NOMO-1 treated with dmso at 0.1 percent for 144 hours (cell line): ENCODE results near the gene HDAC4.

Experiments used
- DNase-seq: peaks from one replicate; lab custom pipeline; 2025; ENCODE audit not compliant: unreplicated experiment; lab: John Stamatoyannopoulos, UW

Gene HDAC4

DNA sequence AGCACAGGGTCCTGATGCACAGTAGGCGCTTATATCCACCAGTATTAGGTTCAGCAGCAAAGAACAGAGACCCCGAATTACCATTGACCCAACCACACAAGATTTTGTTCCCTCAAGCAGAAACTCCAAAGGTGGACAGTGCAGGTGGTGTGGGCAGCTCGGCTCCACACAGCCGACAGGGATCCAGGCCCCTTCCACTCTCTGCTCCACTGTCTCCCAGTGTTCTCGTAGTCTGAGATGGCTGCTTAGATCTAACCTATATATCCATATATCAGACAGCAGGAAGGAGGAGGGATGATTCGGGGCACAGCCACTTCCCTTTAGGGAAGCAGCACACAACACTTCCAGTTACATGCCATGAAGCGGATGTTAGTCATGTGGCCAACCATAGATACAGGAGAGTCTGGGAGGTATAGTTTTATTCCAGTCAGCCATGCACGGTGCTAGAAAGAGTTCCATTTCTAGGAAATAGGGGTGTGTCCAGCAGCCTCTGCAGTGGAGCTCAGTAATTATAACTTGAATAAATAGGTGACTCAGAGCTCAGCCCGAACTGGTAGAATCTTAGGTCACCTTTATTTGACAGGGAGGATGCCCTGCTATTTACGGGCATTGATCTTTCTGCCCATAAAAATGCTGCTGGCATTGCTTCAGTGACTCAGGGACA lies 394.1 kb downstream of the HDAC4 start:
- DNase-seq, result no peak

DNA sequence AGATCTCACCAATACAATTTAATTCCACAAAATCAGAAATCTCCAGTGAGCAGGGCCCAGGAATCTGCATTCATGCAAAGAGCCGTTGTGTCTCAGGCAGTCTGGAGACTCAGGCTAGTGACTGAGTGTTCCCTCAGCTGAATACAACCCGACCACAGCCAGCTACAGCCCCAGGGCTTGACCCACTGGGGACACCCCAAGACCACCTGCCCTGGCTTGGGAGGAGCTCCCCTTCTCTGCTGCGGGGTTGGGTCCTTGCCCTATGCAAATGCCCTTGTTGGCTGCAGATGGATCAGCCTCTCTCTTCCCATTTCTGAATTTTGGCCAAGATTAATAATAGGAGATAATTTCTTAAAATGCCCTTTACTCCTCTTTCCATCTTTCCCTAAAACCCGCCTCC lies 395.2 kb downstream of the HDAC4 start:
- DNase-seq, result no peak

DNA sequence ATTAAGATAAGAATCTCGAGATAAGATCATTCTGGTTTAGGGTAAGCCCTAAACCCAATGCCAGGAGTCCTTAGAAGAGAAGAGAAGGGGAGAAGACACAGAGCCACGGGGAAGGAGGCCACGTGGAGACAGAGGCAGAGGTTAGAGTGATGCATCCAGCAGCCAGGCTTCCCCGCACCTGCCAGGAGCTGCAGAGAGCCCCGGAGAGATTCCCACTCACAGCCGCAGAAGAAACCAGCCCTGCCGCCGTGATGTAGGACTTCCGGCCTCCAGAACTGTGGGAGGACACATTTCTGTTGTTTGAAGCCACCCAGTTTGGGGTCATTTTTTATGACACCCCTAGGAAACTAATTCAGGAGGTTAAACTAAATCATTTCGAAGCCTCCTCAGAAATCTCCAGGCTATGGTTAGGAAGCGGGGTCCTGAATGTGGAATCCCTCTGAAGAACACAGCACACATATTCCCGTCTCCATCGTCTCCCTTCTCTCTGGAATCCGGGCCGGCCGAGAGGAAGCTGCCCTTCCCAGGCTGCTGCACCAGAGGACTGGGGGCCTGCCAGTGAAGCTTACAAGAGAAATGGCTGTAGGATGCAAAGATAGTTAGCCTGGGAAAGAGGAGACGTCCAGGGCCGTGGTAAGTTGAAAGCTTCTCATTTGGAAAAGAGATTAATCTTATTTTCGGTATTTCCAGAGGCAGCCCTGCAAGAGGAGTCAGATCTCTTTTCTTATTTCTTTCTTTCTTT lies 396.4 kb downstream of the HDAC4 start:
- no peak for DNase-seq

DNA sequence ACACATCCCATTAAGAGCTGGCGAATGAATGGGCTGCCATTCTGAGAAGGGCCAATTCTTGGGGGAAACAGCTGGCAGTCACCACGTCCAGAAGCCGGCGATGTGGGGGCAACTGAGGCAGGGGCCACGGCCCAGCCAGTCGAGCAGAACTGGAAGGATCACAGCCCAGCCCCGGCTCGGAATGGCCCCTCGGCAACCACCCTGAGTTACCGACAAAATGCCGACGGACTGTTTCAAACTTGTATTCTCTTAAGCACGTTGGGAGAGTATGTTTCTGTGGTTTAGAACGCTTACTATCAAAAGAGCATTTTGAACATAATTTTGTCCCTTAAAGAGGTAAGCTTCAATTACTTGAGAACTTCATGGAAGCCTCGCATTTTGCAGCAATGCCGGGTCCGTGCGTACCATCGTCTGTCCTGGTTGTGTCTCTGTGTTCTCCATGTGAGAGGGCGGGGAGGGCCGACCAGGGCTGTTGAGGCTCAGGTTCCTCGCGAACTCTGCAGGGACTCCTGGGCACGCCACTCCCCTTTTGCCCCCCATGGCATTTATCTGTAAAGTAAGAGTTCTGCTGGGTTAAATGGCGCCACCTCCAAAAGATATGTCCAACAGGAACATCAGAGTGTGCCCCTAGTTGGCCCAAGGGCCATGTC lies 397.1 kb downstream of the HDAC4 start:
- DNase-seq, result no peak

DNA sequence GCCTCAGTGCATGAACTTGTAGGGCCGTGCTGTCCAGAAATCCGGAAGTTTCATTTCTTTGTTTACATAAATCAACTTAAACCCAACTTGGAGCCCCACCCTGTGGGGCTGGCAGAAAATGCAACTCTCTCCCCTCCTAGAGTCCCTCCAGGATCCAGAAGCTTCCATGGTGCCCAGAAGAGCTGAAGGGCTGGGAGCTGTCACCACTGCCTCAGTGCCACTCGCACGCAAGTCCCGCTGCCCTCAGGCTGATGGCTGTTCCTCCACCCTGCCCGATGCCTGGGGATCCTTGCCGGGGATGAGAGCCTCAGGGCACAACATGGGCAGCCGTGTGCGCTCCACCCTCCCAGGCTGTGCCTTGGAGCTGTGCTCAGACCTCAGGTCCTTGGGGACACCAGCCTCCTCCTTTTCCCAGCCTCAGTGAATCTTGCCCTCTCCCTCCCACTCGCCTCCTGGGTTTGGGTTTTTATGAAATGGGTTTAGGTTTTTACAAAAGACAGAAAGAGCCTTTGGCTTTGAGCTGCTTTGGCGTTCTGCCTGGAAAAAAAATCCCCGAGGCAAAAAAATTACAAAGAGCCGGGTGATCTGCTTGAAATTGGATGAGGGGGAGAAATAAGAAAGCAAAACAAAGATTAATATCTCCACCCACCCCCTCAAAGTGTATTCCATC lies 397.7 kb downstream of the HDAC4 start:
- no peak for DNase-seq

DNA sequence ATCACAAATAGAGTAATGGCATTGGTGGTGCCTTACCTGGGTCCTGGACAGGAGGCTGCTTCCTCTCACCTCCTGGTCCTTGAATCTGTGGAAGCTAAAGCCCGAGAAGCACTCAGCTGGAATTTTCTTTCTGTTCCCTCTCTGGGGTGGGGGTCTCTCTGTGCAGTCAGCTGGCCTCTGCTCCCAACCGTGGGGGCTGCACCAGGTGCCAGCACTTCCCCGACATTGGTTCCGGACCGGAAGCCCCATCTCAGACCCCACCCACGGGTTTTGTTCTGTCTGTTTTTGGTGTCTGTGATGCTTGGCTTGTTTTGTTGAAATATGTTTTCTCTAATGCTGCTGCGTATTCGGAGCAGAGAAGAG lies 398.2 kb downstream of the HDAC4 start:
- DNase-seq, result no peak

DNA sequence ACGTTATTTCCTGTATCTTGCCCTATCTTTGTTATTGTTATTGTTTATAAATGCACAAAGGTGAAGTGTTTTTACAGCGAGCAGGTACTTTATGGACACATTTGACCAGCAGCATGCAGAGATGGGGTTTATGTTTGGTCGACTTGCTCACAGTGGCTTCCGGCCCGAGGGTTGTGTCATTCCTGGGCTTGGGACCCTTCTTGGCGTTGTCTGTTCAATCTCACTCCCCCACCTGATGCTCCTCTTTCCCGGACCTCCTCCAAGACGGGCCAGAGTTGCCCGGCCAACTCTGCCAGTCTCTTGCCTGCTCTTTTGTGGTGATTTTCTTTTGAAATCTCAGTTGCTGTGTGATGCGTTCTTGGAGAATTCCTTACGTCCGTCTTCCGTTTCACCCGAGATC lies 399.0 kb downstream of the HDAC4 start:
- DNase-seq, result no peak

DNA sequence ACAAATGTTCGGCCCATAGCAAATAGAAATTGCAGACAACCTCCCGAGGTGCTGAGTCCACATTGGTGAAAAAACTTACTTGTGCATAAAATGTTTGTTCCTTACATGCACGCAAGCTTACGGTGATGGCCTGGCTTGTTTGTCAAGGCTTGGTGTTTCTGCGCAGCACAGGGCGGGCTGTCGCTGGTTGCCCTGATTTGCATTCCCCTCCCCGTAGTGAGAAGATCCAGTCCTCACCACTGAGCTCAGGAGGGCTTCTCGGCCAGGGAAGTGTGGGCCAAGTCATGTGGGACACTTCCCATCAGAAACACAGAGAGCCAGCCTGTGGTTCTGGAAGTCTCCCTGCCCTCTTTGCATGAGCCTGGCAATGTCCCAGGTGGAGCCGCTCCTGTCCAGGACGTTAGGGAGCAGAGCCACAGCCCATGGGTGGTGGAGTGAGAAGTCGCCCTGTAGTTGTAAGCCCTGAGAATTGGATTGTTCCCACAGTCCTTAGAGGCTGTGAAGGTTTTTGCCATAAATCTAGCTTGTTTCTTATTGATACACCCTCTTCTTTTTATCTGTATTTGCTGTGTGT lies 400.2 kb downstream of the HDAC4 start:
- no peak for DNase-seq

DNA sequence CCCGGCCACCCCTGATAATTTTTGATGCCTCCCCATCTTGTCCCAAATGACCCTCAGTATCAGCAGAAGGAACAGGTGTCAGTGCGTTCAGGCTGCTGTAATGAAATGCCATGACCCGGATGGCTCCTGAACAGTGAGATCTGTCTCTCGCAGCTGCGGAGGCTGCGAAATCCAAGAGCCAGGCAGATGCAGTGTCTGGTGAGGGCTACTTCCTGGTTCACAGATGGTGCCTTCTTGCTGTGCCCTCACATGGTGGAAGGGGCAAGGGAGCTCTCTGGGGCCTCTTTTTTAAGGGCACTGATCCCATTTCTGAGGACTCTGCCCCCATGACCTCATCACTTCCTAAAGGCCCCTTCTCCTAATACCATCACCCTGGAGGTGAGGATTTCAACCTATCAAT lies 400.7 kb downstream of the HDAC4 start:
- DNase-seq, result no peak

DNA sequence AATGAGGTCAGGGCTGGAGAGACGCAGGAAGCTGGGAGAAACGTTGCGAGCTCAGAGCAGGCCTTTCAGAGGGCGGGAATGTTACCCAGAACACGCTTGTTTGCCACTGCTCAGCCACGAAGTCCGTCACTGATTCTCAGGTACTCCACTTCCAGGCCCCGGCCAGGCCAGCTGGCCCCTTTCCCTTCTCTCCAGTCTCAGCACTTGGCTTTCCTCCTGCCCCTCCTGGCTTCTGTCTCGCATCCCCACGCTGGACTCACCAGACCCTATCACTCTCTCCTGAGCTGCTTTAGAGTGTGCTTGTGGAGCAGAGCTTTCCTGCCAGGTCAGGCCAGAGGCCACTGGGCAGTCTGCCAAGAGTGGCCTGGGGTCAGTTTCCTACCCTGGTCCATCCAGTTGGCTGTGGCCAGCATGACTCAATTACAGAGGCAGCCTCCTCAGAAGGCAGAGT lies 401.5 kb downstream of the HDAC4 start:
- no peak for DNase-seq

DNA sequence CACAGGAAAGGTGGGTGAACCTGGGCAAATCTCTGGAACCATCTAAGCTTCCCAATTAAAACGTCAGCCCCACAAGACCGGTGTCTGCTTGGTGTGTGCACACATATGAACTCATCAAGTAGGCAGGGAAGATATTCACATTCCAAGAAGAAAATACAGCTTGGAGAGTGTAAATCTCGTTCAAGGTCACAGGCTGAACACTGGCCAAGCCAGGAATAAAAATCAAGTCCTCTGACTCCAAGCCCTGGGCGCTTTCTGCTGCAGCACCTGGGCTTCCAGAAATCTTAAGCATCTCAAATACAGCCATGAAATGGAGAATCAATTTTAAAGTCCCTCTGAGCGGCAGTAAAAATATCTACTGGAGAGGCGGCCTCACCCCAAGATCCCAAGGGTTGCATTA lies 402.0 kb downstream of the HDAC4 start:
- DNase-seq, result no peak
